K562 (cell line): Measurements from ENCODE around the gene USP49. TPM values are rescaled to one million over a fixed set of nuclear protein-coding genes. Genes with fewer than 3 reads are reported as not detected.

Experiments
- CBX5 ChIP-seq: IDR thresholded peaks from 2 replicates; pipeline ENCODE4 v1.6.1; 2014; ENCODE audit warnings: low read depth, borderline replicate concordance
- CSDE1 ChIP-seq, 2 experiments: fragments of 450-650 bp; IDR thresholded peaks; 2 replicates each; pipeline ENCODE4 v1.6.1; 2016; ENCODE audit warnings: mild to moderate bottlenecking in 1 of 2
- ELF2 ChIP-seq: fragments of 250-450 bp; sonication (Bioruptor Pico); IDR thresholded peaks from 2 replicates; pipeline ENCODE4 v1.5.0; 2021; ENCODE audit warnings: mild to moderate bottlenecking
- ELF4 ChIP-seq: fragments of 450-650 bp; formaldehyde crosslinking; IDR thresholded peaks from 2 replicates; pipeline ENCODE4 v1.4.0; 2022; ENCODE audit warnings: missing genetic modification characterization
- GABPB1 ChIP-seq: sonication (generic); formaldehyde crosslinking; IDR thresholded peaks from 2 replicates; pipeline ENCODE4 v1.8.0; 2022; ENCODE audit warnings: mild to moderate bottlenecking, missing genetic modification reagents
- HBP1 ChIP-seq: fragments of 450-650 bp; formaldehyde crosslinking; IDR thresholded peaks from 2 replicates; pipeline ENCODE4 v1.4.0; 2022; ENCODE audit warnings: missing genetic modification characterization
- L3MBTL2 ChIP-seq: fragments of 450-650 bp; IDR thresholded peaks from 2 replicates; pipeline ENCODE4 v1.6.1; 2016; ENCODE audit warnings: mild to moderate bottlenecking, moderate library complexity
- MAFK ChIP-seq: IDR thresholded peaks from 2 replicates; pipeline ENCODE4 v1.6.1; 2011; ENCODE audit warnings: low read length, improper control_type of control experiment
- MEF2D ChIP-seq: conservative IDR thresholded peaks from 2 replicates; pipeline ENCODE4 v1.6.1; 2016; ENCODE audit warnings: low read depth, missing genetic modification characterization, missing compliant biosample characterization
- NCOA2 ChIP-seq, 2 experiments: fragments of 450-650 bp; IDR thresholded peaks; 2 replicates each; pipeline ENCODE4 v1.6.1; 2018; ENCODE audit warnings: mild to moderate bottlenecking in 2 of 2, moderate library complexity in 1 of 2; ENCODE audit not compliant: partially characterized antibody in 2 of 2
- NCOA4 ChIP-seq: fragments of 450-650 bp; IDR thresholded peaks from 2 replicates; pipeline ENCODE4 v1.6.1; 2018; ENCODE audit warnings: mild to moderate bottlenecking; ENCODE audit not compliant: partially characterized antibody
- PKNOX1 ChIP-seq: fragments of 450-650 bp; IDR thresholded peaks from 2 replicates; pipeline ENCODE4 v1.6.1; 2016
- POLR2B ChIP-seq: fragments of 450-650 bp; IDR thresholded peaks from 2 replicates; pipeline ENCODE4 v1.6.1; 2018; ENCODE audit warnings: low read depth; ENCODE audit not compliant: partially characterized antibody
- PTBP1 ChIP-seq: fragments of 200-400 bp; formaldehyde crosslinking; IDR thresholded peaks from 2 replicates; pipeline ENCODE4 v1.6.1; 2017; ENCODE audit warnings: low read depth, low read length
- PURB ChIP-seq: sonication (generic); formaldehyde crosslinking; IDR thresholded peaks from 2 replicates; pipeline ENCODE4 v1.9.0; 2021; ENCODE audit warnings: low read depth, mild to moderate bottlenecking, missing genetic modification reagents
- RBM25 ChIP-seq: fragments of 200-400 bp; formaldehyde crosslinking; IDR thresholded peaks from 2 replicates; pipeline ENCODE4 v1.6.1; 2018; ENCODE audit warnings: low read length, low read depth, moderate library complexity; ENCODE audit not compliant: severe bottlenecking
- RHOXF2B ChIP-seq: fragments of 250-450 bp; sonication (Bioruptor Pico); conservative IDR thresholded peaks from 2 replicates; pipeline ENCODE4 v1.5.1; 2021
- RNF2 ChIP-seq: sonication (generic); IDR thresholded peaks from 2 replicates; pipeline ENCODE4 v1.6.1; 2016
- SMARCE1 ChIP-seq: fragments of 450-650 bp; IDR thresholded peaks from 2 replicates; pipeline ENCODE4 v1.7.1; 2016; ENCODE audit warnings: mild to moderate bottlenecking
- THAP7 ChIP-seq: fragments of 250-450 bp; sonication (Bioruptor Pico); IDR thresholded peaks from 2 replicates; pipeline ENCODE4 v1.5.0; 2021
- ZHX1 ChIP-seq: fragments of 150-350 bp; conservative IDR thresholded peaks from 2 replicates; pipeline ENCODE4 v1.6.1; 2014; ENCODE audit warnings: low read length
- ZNF124 ChIP-seq: sonication (generic); formaldehyde crosslinking; IDR thresholded peaks from 2 replicates; pipeline ENCODE4 v1.8.1; 2022; ENCODE audit warnings: missing genetic modification reagents
- ZNF165 ChIP-seq: fragments of 250-450 bp; sonication (Bioruptor Pico); IDR thresholded peaks from 2 replicates; pipeline ENCODE4 v1.4.0; 2020; ENCODE audit warnings: borderline replicate concordance
- ZNF583 ChIP-seq: fragments of 250-450 bp; sonication (Bioruptor Pico); IDR thresholded peaks from 2 replicates; pipeline ENCODE4 v1.4.0; 2020
- ZNF696 ChIP-seq: fragments of 250-450 bp; sonication (Bioruptor Pico); conservative IDR thresholded peaks from 2 replicates; pipeline ENCODE4 v1.4.0; 2020; ENCODE audit warnings: mild to moderate bottlenecking, moderate library complexity
- ZNF764 ChIP-seq: fragments of 250-450 bp; sonication (Bioruptor Pico); IDR thresholded peaks from 2 replicates; pipeline ENCODE4 v1.4.0; 2020; ENCODE audit warnings: low read depth, mild to moderate bottlenecking, moderate library complexity
- ZNF766 ChIP-seq: fragments of 200-800 bp; sonication (Bioruptor generic); conservative IDR thresholded peaks from 2 replicates; pipeline ENCODE4 v1.6.1; 2016; ENCODE audit warnings: missing genetic modification characterization, missing compliant biosample characterization
- polyA plus RNA-seq, 8 experiments: library from polyadenylated mRNA; depleted of rRNA in 4 of 8; stranded (reverse) in 5 of 8; unstranded in 3 of 8; fragments of >200 nt; fragmentation: Nextera tagmentation in 2 of 8; fragmentation: Illumina TruSeq in 1 of 8; extraction: Ambion mirVana in 2 of 8; extraction: Trizol in 1 of 8; gene quantifications; 2 replicates each; pipeline versions ENCODE4 v1.2.1 to v1.2.3, GENCODE V29; 2011 to 2014; ENCODE audit warnings: inconsistent platforms in 1 of 8, missing spikeins in 1 of 8
- total RNA-seq, 7 experiments: library from RNA; depleted of rRNA in 6 of 7; stranded (reverse); fragments of >200 nt in 6 of 7; fragmentation: Illumina TruSeq in 2 of 7; extraction: Trizol in 2 of 7; gene quantifications; 2 replicates each; pipeline versions ENCODE4 v1.2.1 to v1.2.3, GENCODE V29; 2011 to 2021; ENCODE audit warnings: low replicate concordance in 1 of 7

The USP49 gene
- total and polyA plus RNA-seq, 9 of the 15 experiments (the other 6 are each of a cell fraction or from before 2014, with no cell fraction given) = 1.0 to 9.9 (median 6.5) TPM

GRCh38 chr6:41901882-41902519, 6.8 kb upstream of the USP49 start (continued):
- no peak for TF ChIP-seq RBM25
- TF ChIP-seq ZNF165 (CRISPR knock-in tag) = no peak
- 0 out of 2 replicates have a peak, but pooled peaks have one; percentile 23 for TF ChIP-seq L3MBTL2
- no peak for TF ChIP-seq NCOA4
- no peak for TF ChIP-seq POLR2B
- no peak for TF ChIP-seq PTBP1
- no peak for TF ChIP-seq ELF2 (CRISPR knock-in tag)
- TF ChIP-seq ZHX1 = no peak
- no peak for TF ChIP-seq MEF2D (tag)
- TF ChIP-seq RHOXF2B = no peak
- no peak for TF ChIP-seq RNF2
- no peak for TF ChIP-seq ZNF583 (CRISPR knock-in tag)
- peak; percentile 64 for TF ChIP-seq PKNOX1
- no peak for TF ChIP-seq NCOA2 (IDR thresholded peaks at IDR 0.05; ENCODE audit: partially characterized antibody in 2 of 2)
- no peak for TF ChIP-seq CBX5
- TF ChIP-seq CSDE1 (IDR thresholded peaks at IDR 0.05) = no peak
- TF ChIP-seq ZNF766 (CRISPR knock-in tag) = no peak
- no peak for TF ChIP-seq MAFK
- TF ChIP-seq ZNF124 (CRISPR knock-in tag) = no peak
- no peak for TF ChIP-seq SMARCE1
- TF ChIP-seq PURB (CRISPR knock-in tag) = no peak
- no peak for TF ChIP-seq HBP1 (CRISPR knock-in tag)
- no peak for TF ChIP-seq ZNF696 (CRISPR knock-in tag)
- TF ChIP-seq ZNF764 (CRISPR knock-in tag) = peak; percentile 77; the same call in 1 of the 2 replicates
- no peak for TF ChIP-seq THAP7 (CRISPR knock-in tag)
- no peak for TF ChIP-seq ELF4 (CRISPR knock-in tag)
- no peak for TF ChIP-seq GABPB1 (CRISPR knock-in tag)
